ENCODE results near the gene TSNAX.
"Not testable (repeated sequence)": the region's sequence is repeated elsewhere in the genome, so short reads cannot be mapped to it uniquely, and the experiment has no call there.

Gene TSNAX

GRCh38 chr1:231528172-231529029 lies at the start of gene TSNAX:
TSNAX (plus strand) TSS chr1:231528669; CDS start chr1:231528811, 142 bp downstream.
- peak; percentile 79 to 82 for DNase-seq (ENCODE audit: low read depth in 2 of 2)

- no peak for DNase-seq (ENCODE audit: low read depth in 2 of 2)
Measured at GRCh38 chr1:231478811-231479210, 49.7 kb upstream of the TSNAX start.

- DNase-seq (ENCODE audit: low read depth in 2 of 2) = no peak
Measured at GRCh38 chr1:231480008-231480407, 48.5 kb upstream of the TSNAX start.

GRCh38 chr1:231481289-231481688 lies 47.2 kb upstream of the TSNAX start:
- DNase-seq (ENCODE audit: low read depth in 2 of 2) = no peak

- DNase-seq (ENCODE audit: low read depth in 2 of 2) = no peak
Measured at GRCh38 chr1:231485029-231485784, 43.3 kb upstream of the TSNAX start.

GRCh38 chr1:231487019-231487418 lies 41.5 kb upstream of the TSNAX start:
- DNase-seq (ENCODE audit: low read depth in 2 of 2) = peak; percentile 19 to 27

GRCh38 chr1:231487910-231488309 lies 40.6 kb upstream of the TSNAX start:
- DNase-seq (ENCODE audit: low read depth in 2 of 2) = no peak

GRCh38 chr1:231493421-231494185 lies 34.9 kb upstream of the TSNAX start:
- no peak for DNase-seq (ENCODE audit: low read depth in 2 of 2)

- no peak for DNase-seq (ENCODE audit: low read depth in 2 of 2)
Measured at GRCh38 chr1:231494439-231495110, 33.9 kb upstream of the TSNAX start.

- DNase-seq (ENCODE audit: low read depth in 2 of 2) = no peak
Measured at GRCh38 chr1:231497629-231498152, 30.8 kb upstream of the TSNAX start.

GRCh38 chr1:231499148-231499763 lies 29.2 kb upstream of the TSNAX start:
- no peak for DNase-seq (ENCODE audit: low read depth in 2 of 2)

GRCh38 chr1:231500666-231501065 lies 27.8 kb upstream of the TSNAX start:
- no peak for DNase-seq (ENCODE audit: low read depth in 2 of 2)

- not testable (repeated sequence) for DNase-seq (ENCODE audit: low read depth in 2 of 2)
Measured at GRCh38 chr1:231503168-231503567, 25.3 kb upstream of the TSNAX start.

GRCh38 chr1:231507476-231508355 lies 20.8 kb upstream of the TSNAX start:
- DNase-seq (ENCODE audit: low read depth in 2 of 2) = no peak

GRCh38 chr1:231508497-231508896 lies 20.0 kb upstream of the TSNAX start:
- no peak for DNase-seq (ENCODE audit: low read depth in 2 of 2)

GRCh38 chr1:231508941-231509340 lies 19.5 kb upstream of the TSNAX start:
- no peak for DNase-seq (ENCODE audit: low read depth in 2 of 2)

GRCh38 chr1:231512147-231512698 lies 16.2 kb upstream of the TSNAX start:
- DNase-seq (ENCODE audit: low read depth in 2 of 2) = peak; percentile 65 to 69

- no peak for DNase-seq (ENCODE audit: low read depth in 2 of 2)
Measured at GRCh38 chr1:231515748-231516147, 12.7 kb upstream of the TSNAX start.

- no peak for DNase-seq (ENCODE audit: low read depth in 2 of 2)
Measured at GRCh38 chr1:231517076-231517475, 11.4 kb upstream of the TSNAX start.

All from fibroblast of skin of left biceps (primary cell).